HG03442 (cell line): ENCODE measurements around the gene ADAMTSL4.

Experiments used
- ATAC-seq: cut with Tn5 transposase; IDR thresholded peaks from one replicate; pipeline ENCODE4 v1.9.1; 2021; ENCODE audit warnings: mild to moderate bottlenecking, moderate library complexity; ENCODE audit not compliant: unreplicated experiment

ADAMTSL4 gene

DNA sequence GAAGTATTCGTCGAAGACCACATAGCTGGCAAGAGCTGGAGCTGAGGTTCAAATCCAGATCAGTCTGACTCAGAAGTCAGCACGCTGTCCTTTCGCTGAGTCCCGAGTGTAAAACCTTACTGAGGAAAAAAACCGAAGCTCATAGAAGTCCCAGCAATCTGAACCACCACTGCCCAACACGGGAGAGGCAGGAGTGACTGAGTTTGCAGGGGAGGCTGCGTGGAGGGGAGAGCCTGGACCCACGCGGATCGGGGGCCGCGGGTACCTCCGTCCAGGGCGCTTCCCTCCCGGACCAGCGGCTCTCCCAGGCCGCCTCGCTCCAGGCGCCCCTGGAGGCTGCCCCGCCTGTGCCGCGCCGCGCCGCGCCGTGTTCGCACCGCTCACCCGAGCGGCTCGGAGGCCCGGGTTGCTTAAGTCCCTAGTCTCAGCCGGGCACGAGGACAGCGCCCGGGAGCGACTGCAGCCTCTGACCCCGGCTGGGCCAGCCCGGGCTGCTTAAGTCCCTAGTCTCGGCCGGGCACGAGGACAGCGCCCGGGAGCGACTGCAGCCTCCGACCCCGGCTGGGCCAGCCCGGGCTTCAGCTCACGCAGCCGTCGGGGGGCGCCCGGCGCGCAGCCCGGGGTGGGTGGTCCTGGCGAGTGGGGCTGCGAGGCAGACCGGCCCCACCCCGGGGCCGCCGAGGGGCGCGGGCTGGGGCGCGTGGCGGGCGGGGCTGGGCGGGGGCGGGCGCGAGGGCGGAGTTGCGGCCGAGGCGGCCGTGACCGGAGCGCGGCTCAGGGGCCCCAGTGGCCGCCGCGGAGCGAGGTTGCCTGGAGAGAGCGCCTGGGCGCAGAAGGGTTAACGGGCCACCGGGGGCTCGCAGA lies at the start of gene ADAMTSL4:
Gene ADAMTSL4 (plus strand): TSS at position 777 of the 864 bp plus-strand sequence. CDS start 2,881 bp downstream, outside the sequence.
- peak; percentile 53 for ATAC-seq

DNA sequence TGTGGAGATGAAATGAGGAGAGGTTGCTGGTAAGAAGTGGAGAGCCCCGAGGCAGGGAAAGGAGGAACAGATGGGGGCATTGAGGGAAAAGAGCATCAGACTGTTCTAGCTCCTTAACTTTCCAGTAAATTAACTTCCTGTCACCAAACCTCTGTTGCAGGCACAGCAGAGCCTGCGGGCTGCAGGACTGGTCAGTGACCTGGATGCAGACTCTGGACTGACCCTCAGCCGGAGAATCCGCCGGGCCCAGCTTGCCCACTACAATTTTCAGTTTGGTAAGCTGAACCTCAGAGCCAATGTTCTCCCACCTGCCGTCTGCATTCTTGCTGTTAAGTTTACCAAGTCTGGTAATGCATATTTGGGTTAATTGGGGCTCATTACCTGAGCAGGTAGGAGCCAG lies 43.8 kb upstream of the ADAMTSL4 start:
- ATAC-seq = no peak

DNA sequence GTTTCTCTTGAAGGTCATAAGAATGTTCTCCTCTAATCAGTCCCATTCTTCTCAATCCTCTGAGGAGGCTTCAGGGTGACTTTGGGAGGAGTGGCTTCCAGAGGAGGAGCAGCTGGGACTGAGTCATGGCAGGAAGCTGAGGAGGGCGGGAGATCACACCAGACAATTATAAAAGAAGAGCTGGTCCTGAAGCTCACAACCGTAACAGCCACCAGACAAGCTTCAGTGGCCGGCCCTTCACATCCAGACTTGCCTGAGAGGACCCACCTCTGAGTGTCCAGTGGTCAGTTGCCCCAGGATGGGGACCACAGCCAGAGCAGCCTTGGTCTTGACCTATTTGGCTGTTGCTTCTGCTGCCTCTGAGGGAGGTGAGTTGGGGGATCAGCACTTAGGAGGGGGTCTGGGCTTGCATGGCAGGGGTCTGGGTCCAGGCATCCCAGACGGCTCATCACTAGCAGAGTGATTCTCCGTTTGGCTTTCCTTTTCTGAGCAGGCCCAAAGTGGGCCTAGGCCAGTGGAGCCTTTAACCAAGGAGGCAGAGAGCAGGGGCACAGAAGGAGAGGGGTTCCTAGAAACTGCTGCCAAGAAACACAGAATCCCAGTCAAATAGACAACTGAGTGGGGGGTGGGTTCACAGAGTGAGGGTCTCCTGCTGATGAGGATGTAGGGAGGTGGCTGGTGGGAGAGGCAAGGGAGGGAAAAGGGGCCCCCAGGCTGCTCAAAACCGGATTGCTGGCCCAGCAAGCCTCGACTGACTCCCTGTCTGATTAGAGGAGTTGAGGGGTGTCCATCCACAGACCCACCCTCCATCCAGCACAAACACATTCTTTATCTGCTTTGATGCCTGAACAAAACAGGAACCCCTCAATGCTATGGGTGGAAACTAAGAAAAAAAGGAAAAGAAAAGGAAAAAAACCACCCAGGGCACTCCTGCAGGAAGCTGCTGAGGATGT lies 41.0 kb upstream of the ADAMTSL4 start, which contains the start of gene ECM1:
Gene ECM1 (plus strand): TSS at position 198 of the 953 bp plus-strand sequence. CDS start 101 bp downstream, at position 299.
- ATAC-seq = no peak

DNA sequence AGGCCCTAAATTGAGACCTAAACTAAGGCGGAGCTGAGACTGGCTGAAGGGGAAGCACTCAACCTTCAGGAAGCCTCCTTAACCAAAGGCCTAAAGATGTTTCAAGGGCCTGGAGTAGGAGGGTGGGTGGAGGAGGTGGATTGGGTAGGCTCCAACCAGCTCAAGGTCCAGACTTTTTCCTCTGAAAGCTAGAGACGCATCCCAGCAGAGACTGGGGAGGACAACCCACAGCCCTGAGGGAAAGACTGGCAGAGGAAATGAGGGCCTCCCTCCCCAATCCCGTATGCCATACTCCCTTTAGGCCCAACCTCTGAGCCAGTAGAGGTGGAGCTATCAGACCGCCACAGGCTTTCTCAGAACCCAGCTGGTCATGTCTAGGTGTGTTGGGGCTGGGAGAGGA lies 40.2 kb upstream of the ADAMTSL4 start:
- ATAC-seq = no peak

- ATAC-seq = no peak
These were observed 37.7 kb upstream of the ADAMTSL4 start for GRCh38 chr1:150511551-150511950.

- no peak for ATAC-seq
These were observed 37.1 kb upstream of the ADAMTSL4 start for GRCh38 chr1:150511985-150512660.

GRCh38 chr1:150512846-150513245 lies 36.4 kb upstream of the ADAMTSL4 start:
- no peak for ATAC-seq

GRCh38 chr1:150513351-150513791 lies 35.8 kb upstream of the ADAMTSL4 start:
- no peak for ATAC-seq

DNA sequence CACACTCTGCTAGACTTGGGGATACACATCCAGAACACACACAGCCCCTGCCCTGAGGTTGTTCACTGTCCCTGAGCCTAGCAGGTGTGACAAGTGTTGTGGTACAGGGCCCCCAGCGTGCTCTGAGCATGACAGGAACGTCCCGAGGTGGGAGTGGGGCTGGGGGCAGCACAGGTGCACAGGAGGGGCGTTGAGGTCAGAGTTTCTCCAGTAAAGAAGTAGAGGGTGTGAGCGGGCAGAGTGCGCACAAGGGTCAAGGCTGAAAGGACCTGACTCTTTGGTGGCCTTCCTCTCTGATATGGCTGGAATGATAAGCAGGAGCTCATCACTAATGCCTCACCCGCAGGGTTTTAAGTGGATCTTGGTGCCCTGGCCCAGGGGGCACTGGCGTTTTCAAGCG lies 34.9 kb upstream of the ADAMTSL4 start:
- no peak for ATAC-seq

DNA sequence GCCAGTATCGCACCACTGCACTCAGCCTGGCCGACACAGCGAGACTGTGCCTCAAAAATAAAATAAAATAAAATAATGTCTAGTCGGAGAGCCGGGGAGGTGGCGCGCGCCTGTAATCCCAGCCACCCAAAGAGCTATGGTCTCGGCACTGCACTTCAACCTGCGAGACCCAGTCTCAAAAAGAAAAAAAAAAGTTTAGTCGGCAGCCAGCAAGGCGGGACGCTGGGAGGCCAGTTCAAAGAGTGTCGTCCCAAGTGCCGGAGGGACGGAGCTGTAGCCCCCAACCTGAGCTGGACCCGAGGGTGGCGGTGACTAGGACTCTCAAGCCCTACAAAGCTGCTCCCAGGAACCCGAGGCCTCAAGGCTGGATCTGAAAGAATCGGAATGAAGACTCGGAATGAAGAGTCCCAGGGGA lies 34.3 kb upstream of the ADAMTSL4 start:
- ATAC-seq = no peak

DNA sequence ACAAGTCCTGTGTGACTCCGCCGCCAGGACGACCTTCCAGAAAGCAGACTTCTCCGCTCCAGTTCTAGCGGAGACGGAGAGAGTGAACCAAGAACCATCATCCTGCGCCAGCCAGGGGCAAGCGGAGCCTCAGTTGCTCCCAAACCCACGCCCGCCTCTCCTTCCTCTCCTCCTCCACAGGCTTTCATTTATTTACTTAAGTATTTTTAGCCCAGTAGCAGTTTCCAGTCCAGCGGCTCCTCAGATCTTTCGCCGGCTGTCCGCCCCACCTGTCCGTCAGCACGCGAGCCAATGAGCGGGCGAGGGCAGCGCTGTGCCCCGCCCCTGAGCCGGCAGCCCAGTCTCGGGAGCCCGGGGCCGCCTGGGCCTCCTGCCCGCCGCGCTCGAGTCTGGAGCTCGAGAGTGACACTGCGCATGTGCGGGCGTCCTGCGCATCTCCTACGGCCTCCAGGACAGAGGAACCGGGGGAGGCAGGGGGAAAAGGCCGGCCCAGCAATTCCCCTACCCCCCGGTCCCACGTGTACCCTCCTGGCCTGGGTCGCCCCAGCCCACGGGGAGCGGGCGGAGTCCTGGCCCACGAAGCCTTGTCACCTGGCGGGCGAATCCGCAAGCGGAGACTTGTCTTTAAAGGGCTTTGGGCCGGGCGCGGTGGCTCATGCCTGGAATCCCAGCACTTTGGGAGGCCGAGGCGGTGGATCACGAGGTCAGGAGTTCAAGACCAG lies 33.7 kb upstream of the ADAMTSL4 start, which contains the start of gene FALEC:
Gene FALEC (plus strand): TSS at position 425 of the 722 bp plus-strand sequence.
- ATAC-seq = peak; percentile 97

- no peak for ATAC-seq
These were observed 33.1 kb upstream of the ADAMTSL4 start for GRCh38 chr1:150516050-150516591.

DNA sequence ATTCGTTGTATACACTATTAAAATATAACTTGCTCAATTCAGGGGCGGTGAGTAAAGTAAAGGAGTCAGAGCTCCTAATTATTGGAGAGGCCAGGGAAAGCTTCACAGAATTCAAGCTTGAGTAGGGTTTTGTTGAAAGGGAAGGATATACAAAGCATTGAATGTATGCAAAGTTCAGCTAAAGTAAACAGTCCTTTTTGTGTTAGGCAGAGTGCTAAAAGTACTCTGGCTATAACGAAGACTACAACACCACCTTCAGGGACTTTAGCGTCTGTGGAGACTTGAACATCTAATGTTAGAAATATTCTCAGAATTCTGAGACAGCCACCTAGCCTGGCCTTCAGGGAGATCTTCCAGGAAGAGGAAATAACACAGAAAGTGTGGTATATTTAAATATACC lies 32.6 kb upstream of the ADAMTSL4 start:
- ATAC-seq = no peak

DNA sequence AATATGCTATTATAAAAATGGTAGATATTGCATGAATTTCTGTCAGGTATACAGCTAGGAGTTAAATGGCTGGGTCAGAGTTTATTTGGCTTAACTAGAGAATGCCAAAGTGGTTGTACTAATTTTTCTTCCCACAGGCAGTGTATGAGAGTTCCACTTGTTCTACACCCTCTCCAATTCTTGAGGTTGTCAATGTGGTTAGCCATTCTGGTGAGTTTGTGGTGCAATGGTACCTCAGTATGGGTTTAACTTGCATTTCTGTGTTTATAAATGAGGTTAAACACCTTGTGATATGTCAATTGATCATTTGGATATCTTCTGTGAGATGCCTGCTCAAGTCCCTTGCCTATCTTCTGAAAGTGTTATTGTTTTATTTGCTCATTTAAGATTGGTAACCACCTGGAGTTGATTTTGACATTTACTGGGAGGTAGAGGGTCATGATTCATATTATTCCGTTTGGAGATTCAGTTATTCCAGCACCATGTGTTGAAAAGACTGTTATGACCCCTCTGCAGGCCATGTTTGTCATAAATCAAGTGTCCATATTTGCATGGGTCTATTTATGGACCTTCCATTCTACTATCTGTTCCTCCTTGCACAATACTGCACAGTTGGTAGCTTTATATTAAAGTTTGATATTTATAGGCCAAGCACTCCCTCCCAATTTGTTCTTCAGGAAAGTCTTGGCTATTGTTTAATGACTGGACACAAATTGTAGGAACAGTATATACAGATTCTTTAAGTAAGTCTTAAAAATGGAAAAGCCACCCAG lies 27.8 kb upstream of the ADAMTSL4 start:
- no peak for ATAC-seq

- ATAC-seq = no peak
These were observed 23.9 kb upstream of the ADAMTSL4 start for GRCh38 chr1:150525348-150525747.

DNA sequence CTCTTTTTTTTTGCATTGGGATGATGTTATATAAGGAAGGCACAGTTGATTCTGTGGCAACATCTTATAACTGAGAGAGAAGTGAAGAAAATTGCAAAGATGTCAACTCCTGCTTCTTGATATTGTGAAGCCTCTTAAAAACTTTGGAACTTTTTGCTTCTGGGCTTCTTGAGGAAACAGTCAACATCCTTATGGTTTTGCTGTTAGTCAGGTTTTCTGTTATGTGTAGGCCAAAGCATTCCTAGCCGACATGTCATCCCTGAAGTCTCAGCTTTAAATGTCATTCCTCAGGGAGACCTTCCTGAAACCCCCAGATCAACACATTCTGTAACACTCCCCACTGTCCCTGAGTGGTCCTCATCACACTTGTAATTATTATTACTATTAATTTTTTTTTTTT lies 21.0 kb upstream of the ADAMTSL4 start:
- no peak for ATAC-seq

- ATAC-seq = no peak
These were observed 20.2 kb upstream of the ADAMTSL4 start for GRCh38 chr1:150529017-150529416.

GRCh38 chr1:150530491-150531159 lies 18.6 kb upstream of the ADAMTSL4 start:
- no peak for ATAC-seq
